ENCODE data around the gene CS. TPM values are rescaled to one million over a fixed set of nuclear protein-coding genes. Genes with fewer than 3 reads are reported as not detected.
"Not testable (repeated sequence)": the region's sequence is repeated elsewhere in the genome, so short reads cannot be mapped to it uniquely, and the experiment has no call there.

The CS gene
- total RNA-seq, 1 experiment from 2014 or later = 109 TPM

GRCh38 chr12:56307221-56307965, 7.3 kb upstream of the CS start:
- no peaks in the 10 kb centered on the region for H3K4me1 ChIP-seq (replicated peaks)
- no peak overlapping the region for H3K27ac ChIP-seq
- H3K9me3 ChIP-seq (replicated peaks) = no peaks in the 10 kb centered on the region
- peaks cover 52% of the 10 kb centered on the region for H3K36me3 ChIP-seq
- no peaks in the 10 kb centered on the region for H3K27me3 ChIP-seq (replicated peaks)
- no peak for DNase-seq (ENCODE audit: low read depth in 1 of 2, low spot score in 2 of 2)
- no peak overlapping the region for H3K4me3 ChIP-seq

DNA sequence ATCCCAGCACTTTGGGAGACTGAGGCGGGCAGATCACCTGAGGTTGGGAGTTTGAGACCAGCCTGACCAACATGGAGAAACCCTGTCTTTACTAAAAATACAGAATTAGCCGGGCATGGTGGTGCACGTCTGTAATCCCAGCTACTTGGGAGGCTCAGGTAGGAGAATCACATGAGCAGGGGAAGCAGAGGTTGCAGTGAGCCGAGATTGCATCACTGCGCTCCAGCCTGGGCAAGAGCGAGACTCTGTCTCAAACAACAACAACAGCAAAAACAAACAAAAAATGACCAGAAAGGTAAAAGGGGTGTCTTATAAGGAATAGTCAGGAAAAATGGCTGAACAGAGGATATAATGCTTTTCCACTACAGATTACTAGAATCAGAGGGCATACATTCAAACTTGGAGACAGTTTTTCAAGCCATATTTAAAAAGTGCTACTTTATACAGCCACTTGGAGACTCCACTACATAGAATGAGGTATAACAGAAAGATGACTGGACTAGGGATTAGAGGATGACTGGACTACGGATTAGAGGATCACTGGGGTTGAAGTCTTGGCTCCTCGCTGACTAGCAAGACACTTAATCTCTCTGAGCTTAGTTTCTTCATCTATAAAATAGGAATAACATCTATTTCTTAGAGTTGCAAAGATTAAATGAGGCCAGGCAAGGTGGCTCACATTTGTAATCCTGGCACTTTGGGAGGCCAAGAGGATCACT, 4.9 kb upstream of the CS start:
- Histone ChIP-seq H3K36me3 (peaks cover 43% of the 10 kb centered on the region), H3K4me3 (no peak overlapping the region), H3K4me1 (replicated peaks) (peaks cover 7% of the 10 kb centered on the region), H3K27me3 (replicated peaks) (no peaks in the 10 kb centered on the region), H3K27ac (no peak overlapping the region), H3K9me3 (replicated peaks) (no peaks in the 10 kb centered on the region)
- DNase-seq (ENCODE audit: low read depth in 1 of 2, low spot score in 2 of 2) = no peak

DNA sequence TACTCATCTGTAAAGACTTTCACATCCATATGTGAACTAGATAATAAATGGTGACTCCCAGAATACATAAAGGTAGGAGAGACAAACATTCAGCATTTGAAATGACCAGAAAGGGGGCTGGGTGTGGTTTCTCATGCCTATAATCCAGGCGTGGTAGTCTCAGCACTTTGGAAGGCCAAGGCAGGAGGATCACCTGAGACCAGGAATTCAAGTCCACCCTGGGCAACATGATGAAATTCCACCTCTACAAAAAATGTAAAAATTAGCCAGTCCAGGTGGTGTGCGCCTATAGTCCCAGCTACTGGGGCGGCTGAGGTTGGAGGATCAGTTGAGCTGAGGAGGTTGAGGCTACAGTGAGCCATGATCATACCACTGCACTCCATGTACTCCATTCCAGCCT, 4.1 kb upstream of the CS start:
- Histone ChIP-seq H3K27me3 (replicated peaks) (no peaks in the 10 kb centered on the region), H3K4me1 (replicated peaks) (peaks cover 7% of the 10 kb centered on the region), H3K9me3 (replicated peaks) (no peaks in the 10 kb centered on the region), H3K36me3 (peaks cover 43% of the 10 kb centered on the region), H3K4me3 (no peak overlapping the region), H3K27ac (no peak overlapping the region)
- DNase-seq (ENCODE audit: low read depth in 1 of 2, low spot score in 2 of 2) = no peak

DNA sequence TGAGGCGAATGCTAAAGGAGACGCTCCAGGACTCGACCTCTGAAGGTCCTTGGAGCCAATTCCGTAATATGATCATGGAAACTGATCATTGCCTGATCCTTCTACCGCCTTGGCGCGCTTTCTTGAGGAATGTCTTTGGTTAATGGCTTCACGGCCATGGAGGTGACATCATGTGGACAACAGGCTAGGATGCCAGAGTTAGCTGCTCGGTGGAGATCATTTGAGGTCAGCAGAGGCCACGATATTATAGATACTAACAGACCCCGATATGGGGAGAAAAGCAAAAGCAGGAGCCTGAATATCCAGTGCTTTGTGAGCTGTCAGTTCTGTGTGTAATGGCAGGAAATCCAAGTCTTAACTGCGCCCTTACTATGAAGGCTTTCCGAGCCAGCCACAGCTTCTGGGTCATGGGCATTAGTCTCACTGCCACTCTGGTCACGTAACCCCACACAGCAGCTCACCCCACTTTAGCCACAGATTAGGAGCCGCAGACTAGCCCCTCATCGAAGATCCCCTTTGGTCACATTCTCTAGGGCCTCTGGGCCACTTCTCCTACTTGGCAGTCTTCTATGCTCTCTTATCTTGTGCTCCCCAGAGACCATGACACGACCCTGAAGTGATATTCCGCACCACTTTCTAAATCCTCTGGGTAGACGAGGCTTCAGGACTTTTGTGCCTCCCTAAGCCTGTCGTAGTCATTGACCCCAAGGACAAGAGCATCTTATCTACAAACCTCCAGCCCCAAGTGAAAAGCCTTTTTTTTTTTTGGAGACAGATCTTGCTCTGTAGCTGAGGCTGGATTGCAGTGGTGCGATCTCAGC, 724 bp upstream of the CS start:
- peak overlapping the region; percentile 75 for H3K27ac ChIP-seq
- H3K27me3 ChIP-seq (replicated peaks) = no peaks in the 10 kb centered on the region
- H3K4me3 ChIP-seq = peak overlapping the region; percentile 71
- no peaks in the 10 kb centered on the region for H3K9me3 ChIP-seq (replicated peaks)
- peaks cover 10% of the 10 kb centered on the region for H3K4me1 ChIP-seq (replicated peaks)
- DNase-seq (ENCODE audit: low read depth in 1 of 2, low spot score in 2 of 2) = peak in 1 of 2 experiments; percentile 49
- H3K36me3 ChIP-seq = peaks cover 47% of the 10 kb centered on the region

DNA sequence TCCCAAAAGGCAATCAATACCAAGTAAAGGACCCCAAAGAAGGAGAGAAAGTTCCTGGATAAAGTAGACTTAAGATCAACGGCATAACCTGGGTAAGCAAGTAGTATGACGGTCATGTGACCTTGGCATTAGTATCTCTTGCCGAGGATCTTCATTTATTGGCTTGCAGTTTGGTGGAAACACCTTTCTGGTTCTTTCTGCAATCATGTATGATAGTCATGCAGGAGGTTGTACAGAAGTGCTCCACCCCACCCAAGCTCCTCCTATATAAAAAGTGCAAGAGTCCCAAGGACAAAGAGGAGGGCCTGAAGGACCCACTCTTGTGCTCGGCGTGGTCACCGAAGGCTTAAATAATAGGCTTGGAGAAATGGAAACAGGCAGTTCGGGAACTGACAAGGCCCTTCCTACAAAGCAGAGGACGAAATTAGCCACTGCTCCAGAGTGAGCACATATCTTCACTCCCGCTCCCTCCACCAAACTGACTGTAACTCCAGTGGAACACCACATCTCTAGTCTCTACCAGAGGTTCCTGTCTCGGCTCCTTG, 750 bp downstream of the CS start:
- Histone ChIP-seq H3K27me3 (replicated peaks) (no peaks in the 10 kb centered on the region), H3K27ac (no peak overlapping the region), H3K36me3 (peaks cover 45% of the 10 kb centered on the region), H3K4me1 (replicated peaks) (peaks cover 10% of the 10 kb centered on the region), H3K4me3 (peak overlapping the region; percentile 71), H3K9me3 (replicated peaks) (no peaks in the 10 kb centered on the region)
- DNase-seq (ENCODE audit: low read depth in 1 of 2, low spot score in 2 of 2) = no peak

- Histone ChIP-seq H3K4me3 (peak overlapping the region; percentile 71), H3K36me3 (peaks cover 43% of the 10 kb centered on the region), H3K27ac (no peak overlapping the region), H3K27me3 (replicated peaks) (no peaks in the 10 kb centered on the region), H3K4me1 (replicated peaks) (peaks cover 10% of the 10 kb centered on the region), H3K9me3 (replicated peaks) (no peaks in the 10 kb centered on the region)
- no peak for DNase-seq (ENCODE audit: low read depth in 1 of 2, low spot score in 2 of 2)
These were observed 1.3 kb downstream of the CS start for GRCh38 chr12:56298828-56299227.

- no peaks in the 10 kb centered on the region for H3K9me3 ChIP-seq (replicated peaks)
- no peak overlapping the region for H3K4me3 ChIP-seq
These were observed 2.7 kb downstream of the CS start for GRCh38 chr12:56297400-56297799.

GRCh38 chr12:56296295-56296694, 3.8 kb downstream of the CS start:
- H3K4me1 ChIP-seq (replicated peaks) = peaks cover 10% of the 10 kb centered on the region
- DNase-seq (ENCODE audit: low read depth in 1 of 2, low spot score in 2 of 2) = no peak
- no peak overlapping the region for H3K27ac ChIP-seq
- peaks cover 58% of the 10 kb centered on the region for H3K36me3 ChIP-seq
- no peaks in the 10 kb centered on the region for H3K27me3 ChIP-seq (replicated peaks)
- no peaks in the 10 kb centered on the region for H3K9me3 ChIP-seq (replicated peaks)
- H3K4me3 ChIP-seq = no peak overlapping the region

More at GRCh38 chr12:56297400-56297799, 2.7 kb downstream of the CS start:
- Histone ChIP-seq H3K27ac (no peak overlapping the region), H3K4me1 (replicated peaks) (peaks cover 10% of the 10 kb centered on the region), H3K27me3 (replicated peaks) (no peaks in the 10 kb centered on the region), H3K36me3 (peaks cover 47% of the 10 kb centered on the region)
- DNase-seq (ENCODE audit: low read depth in 1 of 2, low spot score in 2 of 2) = no peak

DNA sequence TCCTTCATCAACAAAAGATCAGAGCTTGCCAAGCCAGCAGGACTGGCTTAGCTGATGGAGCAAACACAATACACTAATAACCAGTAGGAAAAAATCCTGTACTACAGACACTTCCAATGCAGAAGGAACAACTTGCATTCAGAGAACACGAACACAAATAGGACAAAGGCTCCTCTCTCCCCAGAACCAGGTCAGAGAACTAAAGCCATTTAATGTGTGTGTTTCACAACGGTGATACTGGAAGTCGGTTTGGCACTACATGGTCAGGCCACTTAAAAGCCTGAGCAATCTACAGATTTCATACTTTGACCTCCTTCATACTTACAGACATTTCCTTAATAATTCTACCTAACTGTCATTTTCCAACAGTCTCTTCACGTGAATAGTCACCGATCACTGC, 6.3 kb downstream of the CS start:
- peaks cover 3% of the 10 kb centered on the region; the same call in 1 of the 2 replicates for H3K4me1 ChIP-seq (replicated peaks)
- H3K9me3 ChIP-seq (replicated peaks) = no peaks in the 10 kb centered on the region
- no peaks in the 10 kb centered on the region for H3K27me3 ChIP-seq (replicated peaks)
- peaks cover 68% of the 10 kb centered on the region for H3K36me3 ChIP-seq
- H3K27ac ChIP-seq = no peak overlapping the region
- H3K4me3 ChIP-seq = no peak overlapping the region
- no peak for DNase-seq (ENCODE audit: low read depth in 1 of 2, low spot score in 2 of 2)

- DNase-seq (ENCODE audit: low read depth in 1 of 2, low spot score in 2 of 2) = no peak
- Histone ChIP-seq H3K27me3 (replicated peaks) (no peaks in the 10 kb centered on the region), H3K9me3 (replicated peaks) (no peaks in the 10 kb centered on the region), H3K4me3 (no peak overlapping the region), H3K36me3 (peaks cover 74% of the 10 kb centered on the region), H3K4me1 (replicated peaks) (no peaks in the 10 kb centered on the region), H3K27ac (no peak overlapping the region)
These were observed 11.3 kb downstream of the CS start for GRCh38 chr12:56288705-56289387.

DNA sequence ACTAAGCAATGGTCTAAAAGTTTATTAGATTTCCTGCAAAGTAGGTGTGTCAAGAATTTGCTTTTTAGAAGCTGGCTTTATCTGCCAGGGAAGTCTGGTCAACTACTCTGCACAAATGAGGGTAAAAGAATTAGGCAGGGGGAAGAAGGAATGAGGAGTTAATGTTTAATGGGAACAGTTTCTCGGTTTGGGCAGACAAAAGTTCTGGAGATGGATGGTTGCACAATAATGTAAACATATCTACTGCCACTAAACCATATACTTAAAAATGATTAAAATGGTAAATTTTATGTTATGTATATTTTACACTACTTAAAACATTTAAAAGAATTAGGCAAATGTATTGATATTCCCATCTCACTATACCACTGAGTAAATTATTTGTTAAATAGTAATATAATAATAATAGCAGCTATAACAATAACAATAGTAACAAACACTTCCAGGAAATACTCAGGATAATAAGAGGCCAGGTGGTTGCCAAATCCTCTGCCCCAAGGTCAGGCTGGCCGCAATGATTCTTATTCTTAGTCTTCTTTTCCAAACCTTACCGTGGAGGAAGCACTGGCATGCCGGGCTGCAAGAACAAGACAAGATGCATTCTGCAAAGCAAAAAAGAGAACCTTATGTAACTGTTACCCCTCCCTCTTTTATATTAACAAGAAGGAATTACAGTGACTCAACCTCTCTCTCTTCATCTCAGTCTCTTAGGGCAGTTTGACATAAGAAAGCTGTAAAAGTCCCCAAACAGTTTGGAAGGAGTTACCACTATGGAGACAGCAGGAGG, 13.9 kb downstream of the CS start:
- no peak for DNase-seq (ENCODE audit: low read depth in 1 of 2, low spot score in 2 of 2)

DNA sequence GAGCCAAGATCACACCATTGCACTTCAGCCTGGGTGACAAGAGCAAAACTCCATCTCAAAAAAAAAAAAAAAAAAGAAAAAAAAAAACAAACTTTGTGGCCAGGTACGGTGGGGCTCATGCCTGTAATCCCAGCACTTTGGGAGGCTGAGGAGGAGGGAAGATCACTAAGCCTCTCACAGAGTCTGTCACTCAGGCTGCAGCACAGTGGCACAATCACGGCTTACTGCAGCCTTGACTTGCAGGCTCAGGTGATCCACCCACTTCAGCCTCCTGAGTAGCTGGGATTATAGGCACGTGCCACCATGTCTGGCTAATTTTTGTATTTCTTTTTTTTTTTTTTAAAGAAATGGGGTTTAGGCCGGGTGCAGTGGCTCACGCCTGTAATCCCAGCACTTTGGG, 15.9 kb downstream of the CS start:
- H3K4me1 ChIP-seq (replicated peaks); H3K27me3 ChIP-seq (replicated peaks); DNase-seq (ENCODE audit: low read depth in 1 of 2, low spot score in 2 of 2); H3K27ac ChIP-seq; H3K9me3 ChIP-seq (replicated peaks); H3K4me3 ChIP-seq: not testable (repeated sequence)
- peaks cover 85% of the 10 kb centered on the region for H3K36me3 ChIP-seq

More for the DNA sequence above, 13.9 kb downstream of the CS start:
- no peaks in the 10 kb centered on the region for H3K27me3 ChIP-seq (replicated peaks)
- H3K9me3 ChIP-seq (replicated peaks) = no peaks in the 10 kb centered on the region
- no peak overlapping the region for H3K27ac ChIP-seq
- peaks cover 84% of the 10 kb centered on the region for H3K36me3 ChIP-seq
- H3K4me1 ChIP-seq (replicated peaks) = no peaks in the 10 kb centered on the region
- H3K4me3 ChIP-seq = no peak overlapping the region
